Activated naive CD8-positive, alpha-beta T cell treated with anti-CD3 and anti-CD28 coated beads for 36 hours (primary cell): ENCODE results near the gene SEZ6. TPM values are rescaled to one million over a fixed set of nuclear protein-coding genes. Genes with fewer than 3 reads are reported as not detected.

Source experiments
- DNase-seq: peaks from one replicate; pipeline ENCODE4 v3.0.0; 2021
- H3K27ac Mint-ChIP-seq: one replicate; pipeline ENCODE4 v1.8.0; 2022; ENCODE audit warnings: mild to moderate bottlenecking, moderate library complexity, mixed read lengths
- H3K27me3 Mint-ChIP-seq: one replicate; pipeline ENCODE4 v1.8.0; 2022; ENCODE audit warnings: mild to moderate bottlenecking, mixed read lengths
- H3K36me3 Mint-ChIP-seq: one replicate; pipeline ENCODE4 v1.8.0; 2021; ENCODE audit warnings: mild to moderate bottlenecking, mixed read lengths
- H3K4me1 Mint-ChIP-seq: one replicate; pipeline ENCODE4 v1.8.0; 2021; ENCODE audit warnings: mixed read lengths
- H3K4me3 Mint-ChIP-seq: one replicate; pipeline ENCODE4 v1.8.0; 2022; ENCODE audit warnings: mild to moderate bottlenecking, moderate library complexity, mixed read lengths
- H3K9me3 Mint-ChIP-seq: one replicate; pipeline ENCODE4 v1.8.0; 2022; ENCODE audit warnings: mixed read lengths
- total RNA-seq, 2 experiments: library from RNA; stranded (reverse); gene quantifications; one replicate each; pipeline ENCODE4 v1.2.3, GENCODE V29; 2021

Gene SEZ6
- total RNA-seq, 2 experiments from 2014 or later: not detected

GRCh38 chr17:28950752-28951427, 54.9 kb downstream of the SEZ6 start:
- Mint-ChIP-seq H3K4me3 (peak overlapping the region; percentile 94), H3K36me3 (peaks cover 28% of the 10 kb centered on the region), H3K9me3 (no peaks in the 10 kb centered on the region), H3K27ac (peak overlapping the region; percentile 95), H3K4me1 (peaks cover 29% of the 10 kb centered on the region), H3K27me3 (no peaks in the 10 kb centered on the region)
- no peak for DNase-seq

GRCh38 chr17:28950017-28950751, 55.6 kb downstream of the SEZ6 start:
- DNase-seq: peak; percentile 68
- H3K27ac Mint-ChIP-seq: peak overlapping the region; percentile 95
- peaks cover 34% of the 10 kb centered on the region for H3K4me1 Mint-ChIP-seq
- H3K4me3 Mint-ChIP-seq: peak overlapping the region; percentile 94
- no peaks in the 10 kb centered on the region for H3K9me3 Mint-ChIP-seq
- H3K36me3 Mint-ChIP-seq: peaks cover 34% of the 10 kb centered on the region
- no peaks in the 10 kb centered on the region for H3K27me3 Mint-ChIP-seq

DNA sequence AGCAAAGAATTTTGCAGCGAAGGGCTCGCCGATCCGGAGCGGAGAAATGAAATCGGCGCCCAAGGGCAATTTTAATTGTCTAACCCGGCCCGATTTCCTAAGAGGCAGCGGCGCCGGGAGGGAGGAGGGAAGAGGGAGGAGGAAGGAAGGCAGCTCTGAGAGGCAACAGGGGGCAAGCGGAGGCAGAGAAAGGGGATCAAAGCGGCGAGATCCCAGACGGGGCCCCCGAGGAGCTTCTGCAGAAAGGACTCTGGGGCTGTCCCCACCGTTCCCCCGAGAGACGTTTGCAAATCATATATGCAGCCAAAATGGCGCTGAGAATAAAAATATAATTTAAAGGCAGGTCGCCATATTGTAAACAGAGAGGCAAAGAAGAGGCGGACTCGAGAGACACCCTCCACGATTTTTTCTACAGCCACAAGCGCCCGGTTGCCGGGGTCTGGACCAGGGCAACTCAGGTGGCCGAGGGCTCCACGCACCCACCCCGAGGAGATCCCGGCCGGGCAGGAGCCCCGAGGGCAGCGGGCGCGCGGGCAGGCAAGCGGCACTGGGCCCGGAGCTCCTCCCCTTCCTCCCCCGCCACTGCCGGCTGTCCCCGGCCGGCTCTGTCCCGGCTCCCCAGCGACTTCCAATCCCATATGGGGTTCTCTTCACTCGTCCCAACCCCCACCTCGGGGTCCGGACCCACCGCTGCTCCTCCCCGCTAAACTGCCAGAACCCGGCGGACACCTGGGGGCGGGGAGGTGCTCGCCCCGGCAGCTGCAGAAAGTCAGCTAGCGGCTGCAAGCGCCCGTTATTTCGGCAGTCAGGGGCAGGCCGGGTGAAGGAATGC, 56.4 kb downstream of the SEZ6 start:
- peak overlapping the region; percentile 95 for H3K27ac Mint-ChIP-seq
- no peaks in the 10 kb centered on the region for H3K27me3 Mint-ChIP-seq
- H3K4me1 Mint-ChIP-seq: peaks cover 41% of the 10 kb centered on the region
- peak; percentile 71 for DNase-seq
- H3K36me3 Mint-ChIP-seq: peaks cover 37% of the 10 kb centered on the region
- peak overlapping the region; percentile 94 for H3K4me3 Mint-ChIP-seq
- no peaks in the 10 kb centered on the region for H3K9me3 Mint-ChIP-seq

GRCh38 chr17:28948873-28949184, 57.0 kb downstream of the SEZ6 start:
- Mint-ChIP-seq H3K4me3 (peak overlapping the region; percentile 94), H3K9me3 (no peaks in the 10 kb centered on the region), H3K27me3 (no peaks in the 10 kb centered on the region), H3K4me1 (peaks cover 47% of the 10 kb centered on the region), H3K36me3 (peaks cover 43% of the 10 kb centered on the region), H3K27ac (peak overlapping the region; percentile 88)
- no peak for DNase-seq

DNA sequence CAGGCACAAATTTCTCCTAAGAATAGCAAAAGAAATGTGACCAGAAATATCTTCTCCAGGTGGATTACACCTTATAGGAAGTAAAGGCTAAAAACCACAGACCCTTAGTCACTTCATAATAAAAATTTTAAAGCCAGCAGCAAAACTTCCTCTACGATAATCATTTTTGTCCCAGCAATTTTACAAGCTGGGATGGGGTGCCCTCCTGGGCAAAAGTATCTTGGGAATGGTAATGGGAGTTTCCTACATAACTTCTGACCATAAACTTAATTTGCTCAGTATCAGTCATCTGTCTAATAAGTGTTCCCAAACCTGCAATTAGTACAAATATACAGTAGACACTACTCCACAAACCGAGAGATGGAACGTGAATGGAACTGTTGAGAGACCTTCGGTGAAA, 57.5 kb downstream of the SEZ6 start:
- peak overlapping the region; percentile 88 for H3K27ac Mint-ChIP-seq
- peaks cover 52% of the 10 kb centered on the region for H3K4me1 Mint-ChIP-seq
- H3K36me3 Mint-ChIP-seq: peaks cover 48% of the 10 kb centered on the region
- no peaks in the 10 kb centered on the region for H3K9me3 Mint-ChIP-seq
- peak overlapping the region; percentile 94 for H3K4me3 Mint-ChIP-seq
- no peak for DNase-seq
- no peaks in the 10 kb centered on the region for H3K27me3 Mint-ChIP-seq

DNA sequence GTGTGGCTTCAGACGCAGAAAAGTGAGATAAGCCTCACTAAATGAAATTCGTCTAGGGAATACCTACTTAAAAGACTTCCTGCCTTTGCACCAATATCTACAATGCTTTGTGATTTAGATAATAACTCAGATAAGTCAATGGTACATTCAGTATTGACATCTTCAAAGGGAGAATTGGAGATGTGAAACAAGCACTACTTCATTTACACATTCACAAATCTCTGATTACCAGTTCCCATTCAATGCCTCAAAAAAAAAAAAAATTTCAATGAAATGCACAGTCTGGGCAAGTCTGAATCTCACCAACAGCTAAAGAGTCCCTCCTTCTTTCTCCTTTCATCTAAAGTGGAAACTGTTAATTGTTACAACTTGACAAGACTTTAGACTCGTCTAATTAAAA, 58.2 kb downstream of the SEZ6 start:
- Mint-ChIP-seq H3K4me1 (peaks cover 55% of the 10 kb centered on the region), H3K27ac (peak overlapping the region; percentile 78), H3K4me3 (peak overlapping the region; percentile 94), H3K36me3 (peaks cover 54% of the 10 kb centered on the region), H3K9me3 (no peaks in the 10 kb centered on the region), H3K27me3 (no peaks in the 10 kb centered on the region)
- DNase-seq: no peak

DNA sequence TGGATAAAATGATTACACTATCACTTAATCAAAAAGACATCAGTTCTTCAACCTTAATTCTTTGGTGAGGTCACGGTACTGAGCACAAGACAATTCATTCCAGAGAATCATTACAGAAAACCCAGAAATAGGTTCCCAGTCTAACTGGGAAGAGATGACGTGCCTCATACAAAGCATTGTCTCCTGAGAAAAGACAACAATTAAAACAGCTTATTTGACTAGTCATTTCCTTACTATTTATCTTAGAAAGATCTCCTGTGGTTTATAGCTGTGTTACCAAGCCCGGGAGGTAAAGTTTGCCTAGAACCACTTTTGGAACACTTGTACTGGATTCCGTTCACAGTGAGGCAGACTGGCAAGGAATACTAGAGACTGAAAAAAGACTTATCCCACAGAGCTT, 59.6 kb downstream of the SEZ6 start:
- H3K4me3 Mint-ChIP-seq: peak overlapping the region; percentile 4
- H3K27me3 Mint-ChIP-seq: no peaks in the 10 kb centered on the region
- no peaks in the 10 kb centered on the region for H3K9me3 Mint-ChIP-seq
- peak overlapping the region; percentile 44 for H3K27ac Mint-ChIP-seq
- no peak for DNase-seq
- H3K36me3 Mint-ChIP-seq: peaks cover 59% of the 10 kb centered on the region
- H3K4me1 Mint-ChIP-seq: peaks cover 64% of the 10 kb centered on the region

DNA sequence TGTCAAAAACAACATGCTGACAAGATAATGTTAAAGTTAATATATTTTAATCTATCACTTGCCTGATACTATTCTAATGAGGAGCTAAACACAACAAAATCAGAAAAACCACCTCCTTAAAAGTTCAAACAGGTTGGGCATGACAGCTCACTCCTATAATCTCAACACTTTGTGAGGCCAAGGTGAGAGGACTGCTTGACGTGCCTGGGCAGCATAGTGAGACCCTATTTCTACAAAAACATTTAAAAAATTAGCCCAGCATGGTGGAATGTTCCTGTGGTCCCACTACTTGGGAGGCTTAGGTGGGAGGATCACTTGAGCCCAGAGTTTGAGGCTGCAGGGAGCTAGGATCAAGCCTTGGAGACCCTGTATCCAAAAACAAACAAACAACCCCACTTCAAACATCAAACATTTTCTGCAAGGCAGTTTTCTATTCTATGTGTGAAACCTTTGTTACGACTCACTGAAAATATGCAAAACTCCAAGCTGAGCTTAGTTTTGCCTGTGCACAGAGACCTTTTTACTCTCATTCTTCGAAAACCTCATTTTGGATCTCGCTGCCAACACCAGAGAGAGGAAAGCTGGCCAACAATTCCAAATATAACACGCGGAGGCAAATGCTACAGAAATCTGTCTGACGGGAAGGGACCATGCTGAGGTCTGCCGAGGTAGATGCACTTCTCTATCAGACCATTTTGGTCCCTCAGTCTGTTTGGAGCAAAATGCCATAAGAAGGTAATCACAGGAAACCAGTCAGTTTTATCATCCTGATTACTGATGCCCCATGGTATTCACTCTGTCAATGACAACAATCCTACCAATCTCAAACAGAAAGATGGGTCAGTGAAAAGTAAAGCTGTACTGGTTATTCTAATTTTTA, 60.7 kb downstream of the SEZ6 start:
- Mint-ChIP-seq H3K27me3 (no peaks in the 10 kb centered on the region), H3K9me3 (no peaks in the 10 kb centered on the region), H3K4me1 (peaks cover 75% of the 10 kb centered on the region), H3K27ac (no peak overlapping the region), H3K4me3 (no peak overlapping the region), H3K36me3 (peaks cover 61% of the 10 kb centered on the region)
- DNase-seq: no peak

DNA sequence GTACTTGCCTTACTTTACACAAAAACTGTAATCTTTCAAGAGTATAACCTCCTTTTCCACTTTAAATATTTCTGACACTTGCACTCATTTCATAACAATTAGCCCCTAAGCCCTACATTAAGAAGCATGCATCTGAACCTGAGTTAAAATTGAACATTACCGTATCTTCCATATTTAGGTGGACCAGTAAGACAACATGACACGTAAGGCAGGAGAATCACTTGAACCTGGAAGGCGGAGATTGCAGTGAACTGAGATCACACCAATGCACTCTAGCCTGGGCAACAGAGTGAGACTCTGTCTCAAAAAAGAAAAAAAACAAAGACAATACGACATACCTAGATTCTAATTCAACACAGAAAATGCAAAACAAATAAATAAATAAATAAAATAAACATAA, 61.5 kb downstream of the SEZ6 start:
- Mint-ChIP-seq H3K9me3 (no peaks in the 10 kb centered on the region), H3K4me3 (no peak overlapping the region), H3K36me3 (peaks cover 66% of the 10 kb centered on the region), H3K4me1 (peaks cover 83% of the 10 kb centered on the region), H3K27ac (no peak overlapping the region), H3K27me3 (no peaks in the 10 kb centered on the region)
- DNase-seq: no peak

- peaks cover 87% of the 10 kb centered on the region for H3K4me1 Mint-ChIP-seq
- no peak overlapping the region for H3K27ac Mint-ChIP-seq
- no peak for DNase-seq
- no peak overlapping the region for H3K4me3 Mint-ChIP-seq
- peaks cover 62% of the 10 kb centered on the region for H3K36me3 Mint-ChIP-seq
- H3K27me3 Mint-ChIP-seq: no peaks in the 10 kb centered on the region
- H3K9me3 Mint-ChIP-seq: no peaks in the 10 kb centered on the region
These were observed 62.9 kb downstream of the SEZ6 start for GRCh38 chr17:28942925-28943324.

DNA sequence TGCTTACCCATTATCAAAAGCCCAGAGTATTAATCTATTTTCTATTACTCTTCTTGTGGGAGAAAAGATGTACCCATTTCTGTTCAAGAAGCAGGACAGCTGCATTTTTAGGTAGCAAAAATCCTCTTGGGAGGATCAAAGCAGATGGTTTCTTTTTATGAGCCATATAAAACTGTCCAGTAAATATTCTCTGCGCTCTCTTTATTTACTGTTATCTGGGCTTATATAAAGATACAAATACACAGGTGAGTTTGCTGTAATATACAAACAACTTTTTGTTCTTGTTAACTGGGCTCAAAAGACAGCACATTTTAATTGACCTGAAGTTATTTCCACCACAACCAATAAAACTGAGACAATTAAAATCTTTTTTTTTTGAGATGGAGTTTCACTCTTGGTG, 64.6 kb downstream of the SEZ6 start:
- peaks cover 52% of the 10 kb centered on the region for H3K36me3 Mint-ChIP-seq

GRCh38 chr17:28940675-28941074, 65.2 kb downstream of the SEZ6 start:
- peak overlapping the region; percentile 63 for H3K27ac Mint-ChIP-seq
- H3K9me3 Mint-ChIP-seq: no peaks in the 10 kb centered on the region
- DNase-seq: no peak
- H3K4me1 Mint-ChIP-seq: peaks cover 86% of the 10 kb centered on the region
- H3K27me3 Mint-ChIP-seq: no peaks in the 10 kb centered on the region
- H3K4me3 Mint-ChIP-seq: no peak overlapping the region
- H3K36me3 Mint-ChIP-seq: peaks cover 53% of the 10 kb centered on the region

More for the DNA sequence above, 64.6 kb downstream of the SEZ6 start:
- H3K4me1 Mint-ChIP-seq: peaks cover 85% of the 10 kb centered on the region
- no peak overlapping the region for H3K27ac Mint-ChIP-seq
- H3K4me3 Mint-ChIP-seq: no peak overlapping the region
- H3K9me3 Mint-ChIP-seq: no peaks in the 10 kb centered on the region
- H3K27me3 Mint-ChIP-seq: no peaks in the 10 kb centered on the region
- no peak for DNase-seq

DNA sequence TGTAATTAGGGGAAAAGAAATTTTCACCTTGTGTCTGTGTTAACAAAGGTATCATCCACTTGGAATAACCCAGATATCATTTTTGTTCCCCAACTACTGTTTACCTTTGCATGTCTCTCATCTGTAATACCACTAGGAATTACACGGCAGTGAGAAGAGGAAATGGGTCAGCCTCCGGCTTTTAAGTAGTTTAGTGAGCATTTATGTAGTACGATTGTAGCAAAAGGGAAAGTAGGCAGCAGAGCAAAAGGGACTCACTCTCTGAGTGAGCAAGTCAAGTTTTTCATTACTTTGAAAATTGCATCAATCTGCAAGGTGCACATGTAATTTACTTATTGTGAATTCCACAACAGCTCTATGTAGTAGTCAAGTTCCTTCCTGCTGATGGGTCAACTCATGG, 65.7 kb downstream of the SEZ6 start:
- Mint-ChIP-seq H3K27ac (peak overlapping the region; percentile 63), H3K36me3 (peaks cover 49% of the 10 kb centered on the region), H3K27me3 (no peaks in the 10 kb centered on the region), H3K4me3 (no peak overlapping the region), H3K9me3 (no peaks in the 10 kb centered on the region), H3K4me1 (peaks cover 84% of the 10 kb centered on the region)
- DNase-seq: no peak

DNA sequence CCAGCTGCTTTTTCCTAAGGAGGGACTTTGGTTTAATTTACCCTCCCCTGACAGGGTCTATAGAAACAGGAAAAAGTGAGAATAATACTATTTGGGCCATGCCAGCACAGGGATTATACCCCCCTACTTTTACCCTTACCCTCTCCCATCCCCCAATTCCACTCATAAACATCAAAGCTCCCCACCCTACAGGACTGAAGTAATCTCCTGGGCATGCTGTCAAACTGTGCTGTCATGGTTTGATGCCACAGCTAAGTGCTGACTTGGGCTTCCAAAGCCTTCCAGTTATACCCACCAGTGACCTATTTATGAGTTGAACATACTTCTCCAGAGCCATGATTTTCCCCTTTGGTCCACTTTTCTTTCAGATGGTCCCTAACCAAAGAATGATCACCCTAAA, 67.3 kb downstream of the SEZ6 start:
- no peak overlapping the region for H3K4me3 Mint-ChIP-seq
- peaks cover 74% of the 10 kb centered on the region for H3K4me1 Mint-ChIP-seq
- no peaks in the 10 kb centered on the region for H3K27me3 Mint-ChIP-seq
- H3K9me3 Mint-ChIP-seq: no peaks in the 10 kb centered on the region
- H3K36me3 Mint-ChIP-seq: peaks cover 46% of the 10 kb centered on the region
- H3K27ac Mint-ChIP-seq: no peak overlapping the region
- DNase-seq: no peak
